Measurements from ENCODE around the gene RCOR1.

The RCOR1 gene

GRCh38 chr14:102736956-102737355 lies 144.5 kb downstream of the RCOR1 start:
- no peak for TF ChIP-seq CTCF (IDR thresholded peaks at IDR 0.05)
- Histone ChIP-seq H3K27me3 (no peaks in the 10 kb centered on the region), H3K9me3 (no peaks in the 10 kb centered on the region), H3K27ac (no peak overlapping the region), H3K36me3 (peaks cover 62% of the 10 kb centered on the region), H3K4me1 (ENCODE audit: control insufficient read depth in 1 of 2, insufficient read depth in 1 of 2, low read depth in 1 of 2, low read length in 1 of 2) (no peaks in the 10 kb centered on the region), H3K4me3 (ENCODE audit: low read depth in 1 of 2, low read length in 1 of 2) (no peak overlapping the region)

- no peaks in the 10 kb centered on the region for H3K4me1 ChIP-seq (ENCODE audit: control insufficient read depth in 1 of 2, insufficient read depth in 1 of 2, low read depth in 1 of 2, low read length in 1 of 2)
- no peak overlapping the region for H3K27ac ChIP-seq
- peaks cover 57% of the 10 kb centered on the region for H3K36me3 ChIP-seq
- no peak overlapping the region for H3K4me3 ChIP-seq (ENCODE audit: low read depth in 1 of 2, low read length in 1 of 2)
- H3K9me3 ChIP-seq: no peaks in the 10 kb centered on the region
- no peak for TF ChIP-seq CTCF (IDR thresholded peaks at IDR 0.05)
- H3K27me3 ChIP-seq: no peaks in the 10 kb centered on the region
These were observed 145.2 kb downstream of the RCOR1 start for GRCh38 chr14:102737402-102738372.

- TF ChIP-seq CTCF (IDR thresholded peaks at IDR 0.05): no peak
- H3K36me3 ChIP-seq: peaks cover 49% of the 10 kb centered on the region
- H3K27me3 ChIP-seq: no peaks in the 10 kb centered on the region
- no peaks in the 10 kb centered on the region for H3K9me3 ChIP-seq
- H3K4me3 ChIP-seq (ENCODE audit: low read depth in 1 of 2, low read length in 1 of 2): no peak overlapping the region
- no peaks in the 10 kb centered on the region for H3K4me1 ChIP-seq (ENCODE audit: control insufficient read depth in 1 of 2, insufficient read depth in 1 of 2, low read depth in 1 of 2, low read length in 1 of 2)
- no peak overlapping the region for H3K27ac ChIP-seq
These were observed 146.1 kb downstream of the RCOR1 start for GRCh38 chr14:102738373-102739189.

- peaks cover 43% of the 10 kb centered on the region for H3K36me3 ChIP-seq
- no peaks in the 10 kb centered on the region for H3K27me3 ChIP-seq
- no peak overlapping the region for H3K4me3 ChIP-seq (ENCODE audit: low read depth in 1 of 2, low read length in 1 of 2)
- TF ChIP-seq CTCF (IDR thresholded peaks at IDR 0.05): no peak
- H3K9me3 ChIP-seq: no peaks in the 10 kb centered on the region
- no peaks in the 10 kb centered on the region for H3K4me1 ChIP-seq (ENCODE audit: control insufficient read depth in 1 of 2, insufficient read depth in 1 of 2, low read depth in 1 of 2, low read length in 1 of 2)
- no peak overlapping the region for H3K27ac ChIP-seq
These were observed 146.7 kb downstream of the RCOR1 start for GRCh38 chr14:102739190-102739469.

DNA sequence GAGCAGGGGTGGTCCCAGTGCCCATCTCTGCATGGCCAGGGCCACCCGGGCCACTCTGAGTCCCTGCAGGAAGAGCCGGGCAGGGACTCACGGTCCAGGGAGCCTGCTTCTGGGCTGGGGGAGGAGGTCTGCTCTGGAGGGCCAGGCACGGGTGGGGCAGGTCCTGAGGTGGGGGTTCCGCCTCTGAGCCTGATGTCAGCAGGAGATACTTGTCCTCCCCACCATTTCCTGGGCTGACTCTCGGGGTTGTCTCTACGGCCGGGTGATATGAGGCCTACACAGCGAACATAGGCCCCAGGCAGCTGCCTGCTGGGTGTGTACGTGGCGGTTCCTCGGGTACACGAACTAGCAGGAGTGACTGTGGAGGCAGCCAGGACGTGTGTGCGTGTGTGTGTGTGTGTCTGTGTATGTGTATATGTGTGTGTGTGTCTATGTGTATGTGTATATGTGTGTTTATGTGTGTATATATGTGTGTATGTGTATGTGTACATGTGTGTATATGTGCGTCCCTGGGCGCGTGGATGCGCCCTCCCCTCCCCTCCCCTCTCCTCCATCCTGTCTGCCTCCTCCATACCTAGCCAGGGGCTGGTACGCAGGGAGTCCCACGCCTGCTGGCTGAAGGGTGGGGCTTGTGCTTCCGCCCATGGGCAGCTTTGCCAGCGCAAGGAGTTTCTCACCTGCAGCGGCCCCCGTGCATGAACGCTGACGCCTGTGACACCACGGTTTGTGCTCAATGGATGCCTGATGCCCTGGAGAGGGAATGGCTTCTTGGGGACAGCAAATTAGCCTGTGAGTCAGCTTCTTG lies 154.4 kb downstream of the RCOR1 start:
- Histone ChIP-seq H3K4me1 (ENCODE audit: control insufficient read depth in 1 of 2, insufficient read depth in 1 of 2, low read depth in 1 of 2, low read length in 1 of 2) (no peaks in the 10 kb centered on the region), H3K4me3 (ENCODE audit: low read depth in 1 of 2, low read length in 1 of 2) (no peak overlapping the region), H3K27ac (no peak overlapping the region), H3K36me3 (peaks cover 32% of the 10 kb centered on the region), H3K27me3 (no peaks in the 10 kb centered on the region), H3K9me3 (no peaks in the 10 kb centered on the region)
- no peak for TF ChIP-seq CTCF (IDR thresholded peaks at IDR 0.05)

Measured in neutrophil (primary cell).